Measurements from ENCODE around the gene TNNT2.
A peak's percentile ranks its signal among the peaks of the same experiment; 100 is the strongest.

Gene TNNT2

DNA sequence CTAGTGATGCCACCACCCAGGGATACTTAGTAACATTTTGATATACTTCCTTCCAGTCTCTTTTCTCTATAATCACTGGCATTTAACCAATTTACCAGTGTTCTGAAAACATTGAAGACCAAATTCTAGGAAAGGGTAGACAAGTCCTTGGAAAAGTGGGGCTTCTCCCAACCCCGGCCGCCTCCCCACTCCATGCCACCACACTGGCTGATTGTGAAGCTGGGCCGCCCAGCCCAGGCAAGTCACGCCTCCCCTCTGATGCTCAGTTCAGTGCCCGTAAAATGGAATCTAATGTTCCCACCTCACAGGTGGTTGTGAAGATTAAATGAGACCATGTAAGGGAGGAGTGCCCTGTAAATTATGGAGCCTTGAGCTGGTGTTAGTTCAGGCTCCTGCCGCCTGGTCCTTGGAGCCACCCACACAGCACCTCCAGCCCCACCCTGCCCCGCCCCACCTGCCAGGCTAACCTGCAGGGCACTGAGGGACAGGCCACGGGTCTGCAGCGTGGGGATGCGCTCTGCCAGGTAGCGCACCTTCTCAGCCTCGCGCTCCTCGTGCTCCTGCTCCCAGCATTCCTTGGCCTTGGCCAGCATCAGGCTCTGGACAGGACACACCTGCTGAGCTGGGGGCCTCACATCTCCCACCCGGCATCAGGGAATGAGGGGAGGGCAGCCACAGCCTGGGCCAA is 36.7 kb upstream of the TNNT2 start:
- Histone ChIP-seq H4K8ac (ENCODE audit: low read depth, low read length) (no peak overlapping the region), H2BK120ac (ENCODE audit: low read depth, low read length) (no peak overlapping the region), H2AK5ac (ENCODE audit: low read length) (no peak overlapping the region), H3K18ac (ENCODE audit: low read length) (no peak overlapping the region), H3K4me1 (ENCODE audit: control insufficient read depth, low read depth, low read length) (no peaks in the 10 kb centered on the region), H3K27me3 (ENCODE audit: insufficient read depth, low read length, poor library complexity) (no peaks in the 10 kb centered on the region), H4K5ac (ENCODE audit: low read length) (no peak overlapping the region), H3K36me3 (ENCODE audit: control insufficient read depth, insufficient read depth, low read length) (no peaks in the 10 kb centered on the region), H3K79me2 (ENCODE audit: control insufficient read depth, insufficient read depth, low read length) (no peaks in the 10 kb centered on the region), H3K23ac (ENCODE audit: low read length) (no peak overlapping the region), H3K56ac (ENCODE audit: low read length) (no peak overlapping the region), H3K4me2 (ENCODE audit: low read length) (no peak overlapping the region), H3K4ac (ENCODE audit: low read depth, low read length) (no peak overlapping the region), H3K79me1 (ENCODE audit: low read length) (no peaks in the 10 kb centered on the region), H2BK5ac (ENCODE audit: low read length) (no peak overlapping the region), H3K27ac (ENCODE audit: low read depth, low read length) (no peak overlapping the region), H2BK15ac (replicated peaks; ENCODE audit: low read depth) (no peak overlapping the region), H3K4me3 (ENCODE audit: low read length) (no peak overlapping the region), H3K9ac (ENCODE audit: low read length) (no peak overlapping the region)
- DNase-seq, result no peak
- WGBS (ENCODE audit: extremely low coverage, insufficient coverage, low lambda C conversion rate), result no CpG with 5 or more reads among the region's 15 CpGs

DNA sequence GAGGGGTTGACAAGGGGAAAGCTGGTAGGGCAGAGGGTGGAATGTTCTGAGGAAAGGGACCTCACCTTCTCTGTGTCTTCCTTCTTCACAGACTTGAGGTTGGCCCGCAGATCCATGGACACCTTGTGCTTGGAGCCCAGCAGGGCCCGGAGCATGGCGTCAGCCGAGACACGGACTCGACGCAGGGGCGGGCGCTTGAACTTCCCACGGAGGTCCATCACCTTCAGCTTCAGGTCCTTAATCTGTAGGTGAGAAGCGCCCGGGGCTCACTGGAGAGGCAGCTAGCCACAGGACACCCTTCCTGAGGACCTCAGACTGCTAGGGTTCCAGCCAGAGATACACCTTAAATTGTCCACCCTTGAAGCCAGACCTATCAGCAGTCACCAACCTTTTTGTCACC is 33.8 kb upstream of the TNNT2 start:
- Histone ChIP-seq H3K4me3 (ENCODE audit: low read length) (no peak overlapping the region), H2BK120ac (ENCODE audit: low read depth, low read length) (no peak overlapping the region), H3K4ac (ENCODE audit: low read depth, low read length) (no peak overlapping the region), H4K8ac (ENCODE audit: low read depth, low read length) (no peak overlapping the region), H3K27me3 (ENCODE audit: insufficient read depth, low read length, poor library complexity) (no peaks in the 10 kb centered on the region), H4K5ac (ENCODE audit: low read length) (no peak overlapping the region), H3K56ac (ENCODE audit: low read length) (no peak overlapping the region), H3K23ac (ENCODE audit: low read length) (no peak overlapping the region), H3K79me2 (ENCODE audit: control insufficient read depth, insufficient read depth, low read length) (no peaks in the 10 kb centered on the region), H3K36me3 (ENCODE audit: control insufficient read depth, insufficient read depth, low read length) (no peaks in the 10 kb centered on the region), H3K79me1 (ENCODE audit: low read length) (no peaks in the 10 kb centered on the region), H3K4me2 (ENCODE audit: low read length) (no peak overlapping the region), H3K18ac (ENCODE audit: low read length) (no peak overlapping the region), H2AK5ac (ENCODE audit: low read length) (no peak overlapping the region), H3K9ac (ENCODE audit: low read length) (no peak overlapping the region), H2BK5ac (ENCODE audit: low read length) (no peak overlapping the region), H3K4me1 (ENCODE audit: control insufficient read depth, low read depth, low read length) (no peaks in the 10 kb centered on the region), H2BK15ac (replicated peaks; ENCODE audit: low read depth) (no peak overlapping the region), H3K27ac (ENCODE audit: low read depth, low read length) (no peak overlapping the region)
- WGBS (ENCODE audit: extremely low coverage, insufficient coverage, low lambda C conversion rate), result no CpG with 5 or more reads among the region's 12 CpGs
- DNase-seq, result no peak

DNA sequence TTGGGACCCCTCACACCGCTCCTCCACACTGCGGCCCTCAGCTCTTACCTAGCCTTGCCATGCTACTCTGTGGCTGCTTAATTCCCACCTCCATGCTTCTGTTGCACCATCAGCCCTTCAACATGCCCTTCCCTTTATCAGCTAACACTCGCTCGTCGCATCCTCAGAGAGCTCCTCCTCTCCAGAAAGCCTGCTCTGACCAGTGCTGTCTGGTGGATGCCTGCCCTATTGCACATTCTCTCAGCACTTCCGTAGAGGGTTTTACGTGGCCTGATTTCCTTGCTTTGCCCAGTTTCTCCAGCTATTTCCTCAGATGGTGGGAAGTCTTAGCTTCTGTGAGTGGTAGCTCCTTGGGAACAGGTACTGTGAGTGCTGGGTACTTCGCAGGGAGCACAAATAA is 32.0 kb upstream of the TNNT2 start:
- Histone ChIP-seq H3K27ac (ENCODE audit: low read depth, low read length) (no peak overlapping the region), H3K4me2 (ENCODE audit: low read length) (no peak overlapping the region), H3K56ac (ENCODE audit: low read length) (no peak overlapping the region), H3K79me1 (ENCODE audit: low read length) (no peaks in the 10 kb centered on the region), H3K4me1 (ENCODE audit: control insufficient read depth, low read depth, low read length) (no peaks in the 10 kb centered on the region), H2BK5ac (ENCODE audit: low read length) (no peak overlapping the region), H3K36me3 (ENCODE audit: control insufficient read depth, insufficient read depth, low read length) (no peaks in the 10 kb centered on the region), H2AK5ac (ENCODE audit: low read length) (no peak overlapping the region), H2BK120ac (ENCODE audit: low read depth, low read length) (no peak overlapping the region), H3K18ac (ENCODE audit: low read length) (no peak overlapping the region), H3K79me2 (ENCODE audit: control insufficient read depth, insufficient read depth, low read length) (no peaks in the 10 kb centered on the region), H2BK15ac (replicated peaks; ENCODE audit: low read depth) (no peak overlapping the region), H3K4ac (ENCODE audit: low read depth, low read length) (no peak overlapping the region), H3K23ac (ENCODE audit: low read length) (no peak overlapping the region), H4K8ac (ENCODE audit: low read depth, low read length) (no peak overlapping the region), H4K5ac (ENCODE audit: low read length) (no peak overlapping the region), H3K27me3 (ENCODE audit: insufficient read depth, low read length, poor library complexity) (no peaks in the 10 kb centered on the region), H3K4me3 (ENCODE audit: low read length) (no peak overlapping the region), H3K9ac (ENCODE audit: low read length) (no peak overlapping the region)
- WGBS (ENCODE audit: extremely low coverage, insufficient coverage, low lambda C conversion rate), result no CpG with 5 or more reads among the region's 8 CpGs
- DNase-seq, result no peak

DNA sequence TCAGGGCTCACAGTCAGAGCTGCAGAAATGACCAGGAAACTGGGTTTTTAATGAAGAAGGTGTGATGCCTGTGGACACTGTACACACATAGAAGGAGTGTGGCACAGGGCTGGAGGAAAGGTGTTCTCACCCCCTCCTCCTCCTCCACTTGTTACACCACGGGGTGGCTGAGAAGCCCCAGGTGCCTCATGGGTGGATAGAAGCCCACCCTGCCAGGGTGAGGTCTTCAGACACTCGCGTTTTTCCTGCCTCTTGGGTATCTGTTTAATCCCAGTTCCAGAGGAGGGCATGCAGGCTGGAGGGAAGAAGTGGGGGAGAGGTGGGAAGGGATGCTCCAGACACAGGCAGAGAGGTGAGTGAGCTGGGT is 31.3 kb upstream of the TNNT2 start:
- Histone ChIP-seq H4K5ac (ENCODE audit: low read length) (no peak overlapping the region), H3K56ac (ENCODE audit: low read length) (no peak overlapping the region), H3K4me2 (ENCODE audit: low read length) (no peak overlapping the region), H3K9ac (ENCODE audit: low read length) (no peak overlapping the region), H3K4ac (ENCODE audit: low read depth, low read length) (no peak overlapping the region), H3K27ac (ENCODE audit: low read depth, low read length) (no peak overlapping the region), H3K79me1 (ENCODE audit: low read length) (no peaks in the 10 kb centered on the region), H3K79me2 (ENCODE audit: control insufficient read depth, insufficient read depth, low read length) (no peaks in the 10 kb centered on the region), H3K27me3 (ENCODE audit: insufficient read depth, low read length, poor library complexity) (no peaks in the 10 kb centered on the region), H2BK120ac (ENCODE audit: low read depth, low read length) (no peak overlapping the region), H3K4me1 (ENCODE audit: control insufficient read depth, low read depth, low read length) (no peaks in the 10 kb centered on the region), H2AK5ac (ENCODE audit: low read length) (no peak overlapping the region), H2BK5ac (ENCODE audit: low read length) (no peak overlapping the region), H2BK15ac (replicated peaks; ENCODE audit: low read depth) (no peak overlapping the region), H3K4me3 (ENCODE audit: low read length) (no peak overlapping the region), H3K18ac (ENCODE audit: low read length) (no peak overlapping the region), H3K36me3 (ENCODE audit: control insufficient read depth, insufficient read depth, low read length) (no peaks in the 10 kb centered on the region), H4K8ac (ENCODE audit: low read depth, low read length) (no peak overlapping the region), H3K23ac (ENCODE audit: low read length) (no peak overlapping the region)
- WGBS (ENCODE audit: extremely low coverage, insufficient coverage, low lambda C conversion rate), result no CpG with 5 or more reads among the region's 3 CpGs
- DNase-seq, result no peak

DNA sequence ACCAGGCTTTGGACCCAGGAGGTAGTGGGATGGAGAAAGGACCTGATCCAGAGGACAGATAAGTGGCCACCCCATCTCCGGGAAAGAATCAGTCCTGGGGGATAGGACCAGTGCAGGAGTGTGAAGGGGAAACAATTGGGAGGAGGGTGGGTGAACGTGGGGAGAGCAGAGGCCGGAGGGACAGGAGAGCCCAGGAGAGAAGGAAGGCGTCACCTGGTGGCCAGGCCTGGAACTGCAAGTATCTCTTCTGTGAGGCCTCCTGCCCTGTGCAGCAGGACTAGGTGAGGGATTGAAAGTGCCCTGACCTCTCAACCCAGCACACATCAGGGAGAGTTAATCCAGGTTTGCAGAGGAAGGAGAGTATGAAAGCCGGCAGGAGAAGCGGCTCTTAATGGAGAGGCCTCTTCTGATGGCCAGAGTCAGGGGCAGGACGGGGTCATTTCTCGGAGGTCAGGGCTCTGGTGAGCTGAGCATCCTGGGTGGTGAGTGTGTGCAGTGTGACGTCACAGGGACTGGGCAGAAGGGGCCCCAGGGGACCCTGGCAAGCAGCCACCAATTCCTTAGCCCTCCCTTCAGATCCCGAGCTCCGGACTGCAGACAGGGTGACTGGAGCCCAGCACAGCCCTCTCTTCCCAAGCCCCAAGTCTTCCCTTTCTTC is 30.8 kb upstream of the TNNT2 start:
- H2BK120ac ChIP-seq (ENCODE audit: low read depth, low read length), result no peak overlapping the region
- H3K4me1 ChIP-seq (ENCODE audit: control insufficient read depth, low read depth, low read length), result no peaks in the 10 kb centered on the region
- no peak overlapping the region for H4K5ac ChIP-seq (ENCODE audit: low read length)
- H3K4me3 ChIP-seq (ENCODE audit: low read length), result no peak overlapping the region
- H3K23ac ChIP-seq (ENCODE audit: low read length), result no peak overlapping the region
- no peak overlapping the region for H3K4me2 ChIP-seq (ENCODE audit: low read length)
- H3K9ac ChIP-seq (ENCODE audit: low read length), result no peak overlapping the region
- no peaks in the 10 kb centered on the region for H3K79me2 ChIP-seq (ENCODE audit: control insufficient read depth, insufficient read depth, low read length)
- H2AK5ac ChIP-seq (ENCODE audit: low read length), result no peak overlapping the region
- no peaks in the 10 kb centered on the region for H3K79me1 ChIP-seq (ENCODE audit: low read length)
- no peaks in the 10 kb centered on the region for H3K27me3 ChIP-seq (ENCODE audit: insufficient read depth, low read length, poor library complexity)
- no peak overlapping the region for H2BK15ac ChIP-seq (replicated peaks; ENCODE audit: low read depth)
- no peak overlapping the region for H4K8ac ChIP-seq (ENCODE audit: low read depth, low read length)
- WGBS (ENCODE audit: extremely low coverage, insufficient coverage, low lambda C conversion rate), result no CpG with 5 or more reads among the region's 11 CpGs
- DNase-seq, result peak; percentile 83
- H3K56ac ChIP-seq (ENCODE audit: low read length), result no peak overlapping the region
- no peaks in the 10 kb centered on the region for H3K36me3 ChIP-seq (ENCODE audit: control insufficient read depth, insufficient read depth, low read length)
- no peak overlapping the region for H3K27ac ChIP-seq (ENCODE audit: low read depth, low read length)
- no peak overlapping the region for H2BK5ac ChIP-seq (ENCODE audit: low read length)
- no peak overlapping the region for H3K18ac ChIP-seq (ENCODE audit: low read length)
- H3K4ac ChIP-seq (ENCODE audit: low read depth, low read length), result no peak overlapping the region
